Activated gamma-delta T cell (primary cell): ENCODE data around the gene MED27.

Experiments used
- DNase-seq: peaks from one replicate; lab custom pipeline; 2025; lab: John Stamatoyannopoulos, UW

Gene MED27

DNA sequence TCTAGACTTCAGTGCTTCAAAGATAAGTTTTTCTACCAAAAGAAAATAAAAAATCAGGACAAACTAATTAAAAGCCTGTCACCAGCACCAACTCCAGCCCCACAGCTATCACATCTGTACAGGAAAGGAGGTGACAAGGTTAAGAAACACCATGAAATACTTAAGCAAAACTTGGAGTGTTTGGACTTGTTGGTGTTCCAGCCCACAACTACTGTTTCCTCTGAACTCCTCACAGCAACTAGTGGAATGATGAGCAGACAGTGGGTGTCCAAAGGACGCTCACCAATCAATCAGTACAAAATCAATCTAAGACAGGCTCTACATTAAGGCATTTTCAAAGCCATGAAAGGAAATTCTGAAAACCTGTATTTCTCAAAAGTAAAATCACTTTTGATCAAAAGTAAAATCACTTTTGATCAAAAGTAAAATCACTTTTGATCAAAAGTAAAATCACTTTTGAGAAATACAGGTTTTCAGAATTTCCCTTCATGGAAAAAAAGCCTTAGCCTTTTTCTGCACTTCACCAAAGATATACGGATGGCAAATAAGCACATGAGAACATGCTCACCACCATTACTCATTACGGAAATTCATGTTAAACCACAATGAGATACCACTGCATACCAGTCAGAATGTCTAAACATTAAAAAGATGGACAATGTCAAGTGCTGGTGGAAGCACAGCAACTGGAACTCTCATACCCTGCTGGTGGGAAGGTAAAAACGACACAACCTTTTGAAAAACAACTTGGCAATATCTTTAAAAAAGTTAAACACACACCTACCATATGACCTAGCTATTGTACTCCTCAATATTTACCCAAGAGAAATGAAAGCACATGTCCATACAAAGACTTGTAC is 79.7 kb downstream of the MED27 start:
- no peak for DNase-seq

DNA sequence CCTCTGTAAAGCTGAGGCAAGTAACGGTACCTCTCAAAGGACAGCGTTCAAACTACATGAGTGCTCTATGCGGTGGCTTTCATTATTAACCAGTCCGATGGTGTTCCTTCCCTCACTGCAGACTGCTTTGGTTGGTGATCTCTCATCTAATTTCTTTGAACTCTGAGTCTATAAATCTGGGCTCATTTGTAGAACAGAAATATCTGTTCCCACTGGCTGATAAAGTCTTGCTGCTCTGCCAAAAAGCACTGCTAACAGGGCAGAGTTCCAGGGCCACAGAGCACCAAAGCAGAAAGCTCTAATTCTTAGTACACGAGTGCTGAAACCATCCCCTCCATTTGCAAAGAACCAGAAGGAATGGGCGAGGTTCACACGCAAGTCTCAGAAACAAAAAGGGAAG is 81.9 kb downstream of the MED27 start:
- no peak for DNase-seq

DNA sequence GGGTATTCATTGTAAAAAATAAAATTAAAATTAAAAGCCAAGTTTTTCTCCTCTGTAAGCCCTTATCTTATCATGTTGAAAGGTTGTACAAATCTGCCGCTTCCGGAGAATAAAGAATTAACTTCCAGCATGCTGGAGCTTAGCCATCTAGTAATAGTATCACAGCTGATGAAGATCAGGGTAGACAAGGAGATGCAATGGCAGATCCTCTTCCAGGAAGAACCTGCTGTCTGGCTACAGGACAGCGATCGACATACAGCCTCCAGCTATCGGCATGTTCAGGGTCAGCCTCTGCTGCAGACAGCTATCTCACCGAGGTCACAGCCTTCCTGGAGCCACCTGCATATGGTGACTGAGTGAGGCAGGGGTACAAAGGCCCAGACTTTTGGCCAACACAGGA is 82.6 kb downstream of the MED27 start:
- DNase-seq, result no peak

DNA sequence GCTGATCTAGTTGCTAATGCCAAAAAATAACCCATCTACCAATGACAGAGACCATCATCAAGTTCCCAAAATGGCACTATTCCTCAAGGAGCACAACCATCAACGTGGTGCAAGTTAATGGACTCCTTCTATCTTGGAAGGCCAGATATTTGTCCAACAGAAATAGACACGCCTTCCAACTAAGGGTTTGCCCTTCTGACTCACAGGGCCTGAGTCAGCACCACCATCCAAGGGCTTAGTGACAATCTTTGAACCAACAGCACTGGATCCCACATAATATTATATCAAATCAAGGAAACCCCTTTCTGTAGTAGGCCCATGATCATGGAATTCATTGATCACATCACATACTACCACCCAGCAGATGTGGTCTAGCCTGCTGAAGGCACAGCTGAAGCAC is 84.3 kb downstream of the MED27 start:
- no peak for DNase-seq

DNA sequence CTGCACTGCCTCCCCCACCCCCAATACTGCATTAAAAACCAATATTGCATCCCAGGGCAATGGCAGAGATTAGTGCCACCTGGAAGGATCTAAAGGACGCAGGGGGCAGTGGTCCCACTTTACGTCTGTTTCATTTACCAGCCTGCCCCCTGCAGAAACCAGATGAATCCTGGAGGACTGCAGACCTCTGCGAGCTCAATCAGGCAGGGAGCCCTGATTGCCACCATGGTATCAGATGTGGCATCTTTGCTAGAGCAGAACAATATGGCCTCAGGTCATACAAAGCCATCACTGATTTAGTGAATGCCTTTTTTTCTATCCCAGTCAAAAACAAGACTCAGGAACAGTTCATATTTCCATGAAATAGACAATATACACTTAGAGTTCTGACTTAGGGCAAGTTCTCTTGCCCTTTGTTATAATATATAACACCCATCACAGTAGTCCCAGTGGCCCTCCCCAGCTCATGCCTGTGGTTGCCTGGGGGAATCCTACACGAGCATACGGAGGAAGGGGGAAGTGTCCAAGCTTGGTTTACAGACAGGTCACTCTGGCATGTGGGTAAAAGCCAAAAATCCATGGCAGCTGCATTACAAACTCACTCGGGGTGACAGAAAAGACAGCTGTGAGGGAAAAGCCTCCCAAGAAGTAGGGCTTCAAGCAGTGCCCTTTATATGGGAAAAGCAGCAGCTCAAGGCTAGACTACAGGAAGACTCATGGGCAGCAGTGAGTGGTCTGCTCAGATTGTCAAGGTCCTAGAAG is 85.1 kb downstream of the MED27 start:
- DNase-seq, result no peak

DNA sequence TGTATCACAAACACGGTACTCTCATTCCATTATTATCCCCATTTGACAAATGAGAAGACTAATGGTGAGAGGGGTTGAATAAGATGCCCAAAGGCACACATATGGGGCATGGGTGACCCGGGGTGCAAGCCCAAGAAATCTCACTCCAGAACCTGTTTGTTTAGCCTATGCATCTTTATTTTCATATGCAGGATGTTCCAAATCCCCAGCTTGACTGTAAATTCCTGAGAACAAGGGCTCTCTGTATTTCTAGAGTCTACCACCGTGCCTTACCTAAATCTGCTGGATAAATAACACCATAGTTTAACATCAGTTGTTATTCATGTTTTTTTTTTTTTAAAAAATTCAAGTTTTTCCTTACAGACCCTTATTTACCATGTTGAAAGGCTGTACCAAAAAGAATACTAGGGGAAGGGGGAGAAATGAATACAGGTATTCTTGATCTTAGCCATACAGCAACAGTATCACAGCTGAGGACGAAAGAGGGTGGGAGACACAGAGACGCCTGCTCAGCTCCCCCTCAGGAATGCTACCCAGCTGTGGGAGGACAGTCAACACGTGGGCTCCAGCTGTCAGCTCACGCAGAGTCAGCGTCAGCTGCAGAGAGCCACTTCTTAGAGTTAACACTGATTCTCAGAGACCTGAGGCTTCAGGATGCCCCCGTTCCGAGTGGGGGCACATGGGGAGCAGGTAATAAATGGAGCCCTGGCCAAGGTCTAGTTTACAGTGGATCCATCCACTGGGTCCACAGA is 86.6 kb downstream of the MED27 start:
- DNase-seq, result no peak

DNA sequence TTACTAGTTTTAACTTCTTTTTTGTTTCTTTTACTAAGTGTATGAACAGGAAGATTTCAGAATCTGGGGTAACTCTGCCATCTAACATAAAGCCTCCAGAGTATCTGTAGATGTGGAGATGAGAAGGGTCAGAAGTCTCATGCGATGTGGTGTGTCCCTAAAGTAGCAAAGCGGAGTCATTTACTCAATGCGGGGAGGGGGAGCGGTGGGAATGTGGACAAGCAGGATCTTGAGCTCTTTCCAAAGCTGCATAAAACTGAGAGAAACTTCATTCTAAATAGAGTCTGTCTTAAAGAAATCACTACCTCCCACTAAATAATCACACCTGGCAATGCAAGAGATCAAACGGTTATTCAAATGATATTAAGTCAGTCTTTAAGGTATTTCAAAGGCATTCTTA is 92.4 kb downstream of the MED27 start:
- DNase-seq, result no peak

DNA sequence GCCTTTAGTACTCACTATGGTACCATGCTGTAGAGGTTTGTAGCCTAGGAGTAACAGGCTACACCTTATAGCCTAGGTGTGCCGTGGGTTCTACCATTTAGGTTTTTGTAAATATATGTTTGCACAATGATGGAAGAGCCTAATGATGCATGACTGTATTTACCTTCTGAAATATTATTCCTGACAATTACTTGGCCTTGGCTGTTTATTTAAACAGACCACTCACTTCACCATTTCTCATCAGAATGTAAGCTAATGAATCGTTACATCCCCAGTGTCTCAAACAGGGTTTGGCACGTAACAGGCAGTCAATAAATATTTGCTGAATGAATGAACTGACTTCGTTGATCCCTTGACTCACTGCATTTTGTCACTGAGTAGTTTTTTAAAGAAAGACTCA is 93.1 kb downstream of the MED27 start:
- DNase-seq, result no peak

DNA sequence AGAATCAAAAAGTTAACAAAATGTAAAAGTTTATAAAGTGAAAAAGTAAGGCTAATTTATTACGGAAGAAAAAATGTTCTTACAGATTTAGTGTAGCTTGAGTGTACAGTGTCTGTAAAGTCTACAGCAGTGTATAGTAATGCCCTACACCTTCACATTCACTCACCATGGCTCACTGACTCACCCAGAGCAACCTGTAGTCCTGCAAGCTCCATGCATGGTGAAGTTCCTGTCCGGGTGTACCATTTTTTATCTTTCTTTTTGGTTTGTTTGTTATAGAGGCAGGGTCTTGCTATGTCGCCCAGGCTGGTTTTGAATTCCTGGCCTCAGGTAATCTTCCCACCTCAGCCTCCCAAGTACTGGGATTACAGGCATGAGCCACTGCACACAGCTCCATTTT is 93.6 kb downstream of the MED27 start:
- no peak for DNase-seq

DNA sequence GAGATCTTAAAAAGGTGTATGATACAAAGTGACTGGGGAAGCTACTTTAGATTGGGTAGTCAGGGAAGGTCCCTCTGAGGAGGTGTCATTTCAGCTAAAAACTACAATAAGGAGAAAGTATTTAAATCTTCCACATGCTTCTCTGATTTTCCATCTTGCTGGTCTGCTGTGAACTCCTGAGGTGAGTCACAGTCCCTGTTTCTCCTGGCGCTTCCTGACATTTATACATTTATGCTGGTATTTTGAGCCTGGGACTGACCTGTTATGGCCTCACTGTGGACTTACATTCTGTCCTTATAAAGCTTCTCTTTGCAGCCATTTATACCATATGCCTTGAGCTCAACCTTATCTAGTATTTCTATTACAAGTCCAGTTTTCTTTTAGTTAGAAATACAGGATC is 95.1 kb downstream of the MED27 start:
- no peak for DNase-seq

DNA sequence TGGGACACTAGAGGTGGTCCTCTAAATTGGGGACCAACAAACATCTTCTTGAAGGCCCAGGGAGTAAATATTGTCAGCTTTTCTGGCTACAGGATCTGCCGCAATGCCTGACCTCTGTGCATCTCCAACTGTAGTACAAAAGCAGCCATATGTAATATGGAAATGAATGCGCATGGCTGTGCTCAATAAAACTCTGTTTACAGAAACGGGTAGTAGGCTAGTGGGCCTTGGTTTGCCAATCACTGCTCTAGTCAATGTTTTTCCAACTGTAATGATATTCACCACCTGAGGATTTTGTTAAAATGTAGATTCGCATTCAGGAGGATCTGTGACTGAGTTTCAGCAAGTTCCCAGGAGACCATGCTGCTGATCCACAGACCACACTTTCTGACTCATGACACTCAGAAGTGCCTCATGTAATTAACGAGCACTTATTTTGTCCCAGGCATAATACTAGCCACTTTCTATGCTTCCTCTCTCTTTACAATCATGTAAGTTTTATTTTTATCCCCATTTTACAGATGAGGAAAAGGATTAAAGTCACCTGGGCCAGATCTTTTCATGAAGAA is 96.9 kb downstream of the MED27 start:
- no peak for DNase-seq

DNA sequence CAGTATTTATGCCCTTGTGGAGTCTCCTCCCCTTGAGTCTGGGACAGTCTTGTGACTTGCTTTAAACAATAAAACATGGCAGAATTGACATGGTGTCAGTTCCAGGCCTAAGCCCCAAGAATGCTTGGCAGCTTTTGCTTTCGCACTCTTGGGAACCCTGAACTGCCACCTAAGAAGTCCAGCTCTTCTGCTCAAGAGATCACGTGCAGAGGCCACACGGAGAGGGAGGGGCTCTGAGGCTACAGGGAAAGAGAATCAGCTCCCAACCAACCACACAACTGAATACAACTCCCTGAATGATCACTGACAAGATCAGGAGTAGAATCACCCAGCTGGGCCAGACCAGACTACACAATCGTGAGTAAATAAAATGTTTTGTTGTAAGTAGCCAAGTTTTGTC is 97.6 kb downstream of the MED27 start:
- no peak for DNase-seq

DNA sequence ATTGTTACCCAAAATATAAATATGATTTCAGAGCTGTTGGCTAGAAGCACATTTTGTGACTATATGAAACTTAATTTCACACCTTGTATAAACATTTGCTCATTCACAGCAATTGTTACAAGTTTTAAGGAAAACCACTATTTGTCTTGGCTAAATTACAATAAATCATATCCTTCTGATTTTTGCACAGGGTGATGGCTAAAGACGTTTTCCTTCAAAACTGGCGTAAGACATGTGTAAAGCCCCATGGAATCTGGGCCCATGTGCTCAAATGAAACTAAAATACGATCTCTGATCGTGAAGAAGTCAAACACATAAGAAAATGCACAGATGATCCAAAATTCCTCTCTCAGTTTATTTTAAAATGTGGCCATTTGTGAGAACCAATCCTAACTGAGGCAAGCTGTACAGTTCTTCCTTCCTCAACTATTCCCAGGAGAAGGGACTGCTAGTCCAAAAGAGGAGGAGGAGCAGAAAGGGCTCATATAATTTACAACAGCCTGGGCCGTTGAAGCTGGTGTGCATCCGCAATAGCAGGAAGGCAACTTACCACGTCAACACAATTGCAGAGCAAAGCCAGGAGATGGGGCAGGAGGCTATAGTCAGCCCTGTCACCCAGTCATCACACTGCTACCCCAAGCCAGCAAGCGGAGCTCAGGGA is 98.4 kb downstream of the MED27 start:
- no peak for DNase-seq

DNA sequence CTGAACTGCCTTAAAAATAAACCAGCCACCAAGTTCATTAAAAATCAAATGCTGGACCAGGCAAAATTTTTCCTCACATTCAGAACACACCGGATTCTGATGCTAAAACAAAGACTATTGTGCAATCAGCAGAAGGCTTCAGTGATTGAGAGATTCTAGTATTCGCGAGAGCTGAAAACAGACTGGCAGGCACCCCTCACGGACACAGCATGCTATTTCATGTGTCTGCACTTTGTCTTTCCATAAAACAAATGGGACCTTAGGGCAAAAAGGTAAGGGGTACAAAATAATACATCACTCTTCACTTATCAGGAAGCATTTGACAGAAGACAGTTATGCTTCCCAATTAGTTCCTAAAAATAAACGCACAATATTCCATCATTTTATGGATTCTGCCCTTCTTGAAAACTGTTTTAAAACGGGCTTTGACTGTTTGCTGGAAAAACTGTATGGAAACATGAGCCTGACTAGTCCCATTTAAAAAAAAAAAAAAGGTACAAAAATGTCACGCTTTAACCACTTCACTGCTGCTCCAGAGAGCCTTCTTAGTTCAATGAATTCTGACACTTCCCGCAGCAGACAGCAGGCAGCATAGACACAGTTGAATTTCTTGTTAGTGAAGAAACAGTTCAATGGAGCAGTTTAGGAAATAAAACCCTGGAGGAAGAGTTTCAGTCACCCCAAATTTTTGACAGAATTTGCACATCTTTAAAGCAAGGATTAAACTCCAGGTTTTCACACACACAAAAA is 99.2 kb downstream of the MED27 start:
- DNase-seq, result no peak

DNA sequence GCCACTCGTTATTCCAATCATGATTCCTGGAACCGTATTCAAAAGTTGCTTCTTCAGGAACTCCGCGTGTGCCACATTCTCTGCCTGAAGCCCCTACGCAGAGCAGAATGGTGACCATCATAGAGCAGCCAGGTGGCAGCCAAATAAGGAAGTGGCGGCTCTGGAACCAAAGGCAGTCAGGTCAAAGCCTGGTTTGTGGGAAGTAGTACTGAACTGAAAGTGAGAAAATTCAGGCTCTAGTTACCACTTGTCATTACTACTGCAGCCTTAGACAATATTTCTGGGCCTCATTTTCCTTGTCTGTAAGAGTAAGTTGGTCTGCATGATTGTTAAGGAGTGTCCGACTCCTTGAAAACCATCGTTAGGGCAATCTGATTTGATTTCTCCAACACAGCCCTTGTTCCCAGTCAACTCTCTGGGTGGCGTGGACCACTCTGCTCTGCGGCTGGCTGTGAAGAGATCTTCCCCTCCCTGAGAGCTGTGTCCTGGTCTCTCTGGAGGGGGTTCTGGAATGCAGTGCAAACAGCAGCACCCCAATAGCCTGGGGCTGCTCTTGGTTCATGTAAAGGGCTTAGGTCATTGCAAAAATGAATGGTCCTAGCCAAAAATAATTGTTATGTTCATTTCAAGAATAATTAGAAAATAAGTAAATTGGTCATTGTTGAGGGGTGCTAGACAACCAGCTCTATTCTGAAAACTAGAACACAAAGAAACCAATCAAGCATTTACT is 102.4 kb downstream of the MED27 start:
- no peak for DNase-seq

DNA sequence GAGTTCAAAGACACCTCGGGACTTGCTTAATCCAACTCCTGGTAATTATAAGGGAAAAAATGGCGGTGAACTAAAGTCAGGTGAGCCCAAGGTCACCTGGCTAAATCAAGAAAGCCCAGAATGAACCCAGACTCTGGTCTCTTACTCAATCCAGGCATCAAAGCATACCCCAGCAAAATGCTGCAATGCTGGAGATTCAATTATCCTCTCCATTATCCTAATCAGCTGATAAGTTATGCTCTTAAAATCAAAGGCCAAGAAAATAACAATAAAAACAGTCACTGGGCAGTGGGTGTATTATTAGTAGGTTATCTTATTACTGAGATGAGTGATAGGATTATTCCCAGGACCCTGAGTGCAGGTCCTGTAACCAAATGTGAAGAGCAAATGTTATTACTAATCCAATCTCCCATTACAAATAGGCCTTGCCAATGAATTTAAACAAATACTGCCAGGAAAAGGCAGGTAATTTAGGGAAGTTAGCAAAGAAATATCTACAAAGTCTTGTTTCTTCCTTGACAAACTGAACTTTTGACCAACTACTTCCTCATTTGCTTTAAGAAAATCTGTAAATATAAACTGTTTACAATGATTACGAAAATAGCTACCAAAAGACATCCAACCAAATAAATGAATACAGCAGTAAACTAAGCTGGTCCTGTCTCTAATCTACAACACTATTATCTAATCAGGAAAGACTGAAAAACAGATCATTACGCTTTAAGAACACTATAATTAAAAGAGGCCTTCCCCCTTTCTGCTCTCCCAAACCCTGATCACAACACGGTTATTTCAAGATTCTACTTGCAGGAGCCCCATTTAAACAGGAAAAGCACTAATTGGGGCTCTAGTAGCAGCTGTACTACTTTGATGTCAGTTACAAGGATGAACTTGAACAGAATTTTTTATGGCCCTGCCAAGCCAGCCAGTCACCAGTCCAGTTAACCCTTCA is 103.2 kb downstream of the MED27 start:
- no peak for DNase-seq

DNA sequence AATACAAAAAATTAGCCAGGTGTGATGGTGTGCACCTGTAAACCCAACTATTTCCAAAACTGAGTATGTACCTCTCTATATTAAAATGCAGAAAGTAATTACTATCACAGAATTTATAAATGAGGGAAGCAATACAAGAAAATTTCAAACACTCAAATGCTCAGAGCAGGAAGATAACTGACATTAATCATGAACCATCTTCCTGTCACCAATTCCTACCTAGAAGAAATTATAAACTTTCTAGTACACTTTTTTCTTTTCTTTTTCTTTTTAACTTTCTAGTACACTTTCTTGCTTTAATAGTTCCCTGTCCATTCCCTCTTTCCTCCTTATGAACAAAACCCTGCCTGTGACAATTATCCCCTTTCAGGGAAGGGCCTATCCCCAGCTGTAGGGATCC is 106.8 kb downstream of the MED27 start:
- no peak for DNase-seq

DNA sequence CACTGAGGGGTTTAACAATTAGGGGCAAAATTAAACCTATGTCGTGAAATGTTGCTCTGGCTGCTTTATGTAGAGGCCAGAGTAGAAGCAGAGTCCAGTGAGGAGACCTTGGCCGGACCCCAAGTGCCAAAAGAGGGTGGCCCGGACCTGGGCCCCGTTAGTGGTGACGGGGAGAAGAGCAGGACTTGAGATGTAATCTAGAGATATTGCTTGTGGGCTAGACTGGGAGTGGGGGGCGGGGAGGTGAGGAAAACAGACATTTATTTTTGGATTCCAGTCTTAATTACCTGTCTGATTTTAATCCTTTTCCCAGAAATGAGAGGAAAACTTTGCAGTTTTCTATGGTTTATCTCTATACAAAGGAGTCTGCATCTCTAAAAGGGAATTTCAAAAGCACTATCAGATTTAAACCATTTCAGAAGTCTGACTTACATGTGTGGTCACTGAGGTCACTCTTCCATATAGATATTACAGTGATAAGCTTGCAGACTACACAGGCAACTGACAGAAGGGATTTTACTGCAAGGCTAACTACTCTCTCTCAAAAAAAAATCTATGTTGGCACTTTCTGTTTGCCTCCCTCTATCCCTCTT is 108.1 kb downstream of the MED27 start:
- no peak for DNase-seq

DNA sequence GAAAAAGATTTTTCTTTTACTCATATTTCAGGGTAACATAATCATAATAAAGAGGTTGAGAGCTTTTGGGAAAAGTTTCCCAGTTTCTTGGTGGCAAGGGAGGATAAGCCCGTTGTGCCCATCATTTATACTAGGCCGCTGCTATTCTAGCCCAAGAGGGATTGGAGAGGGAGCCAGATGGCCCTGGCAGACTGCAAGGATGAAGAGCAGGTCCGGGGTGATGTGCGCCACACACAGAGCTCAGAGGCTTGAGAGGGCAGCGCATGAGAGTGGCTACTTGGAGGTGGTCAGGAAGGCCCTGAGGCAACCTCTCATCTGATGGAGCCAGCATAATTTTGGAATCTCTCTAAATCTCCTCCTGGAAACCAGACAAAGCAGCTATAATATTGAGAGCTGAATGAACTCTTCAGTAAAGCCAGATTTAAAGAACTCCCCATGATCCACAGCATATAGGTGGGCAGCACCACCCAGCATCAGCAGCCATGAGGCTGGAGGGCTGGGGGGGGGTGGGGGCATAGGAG is 110.1 kb downstream of the MED27 start:
- no peak for DNase-seq
